ENCODE data around the gene ROBO2.

The ROBO2 gene, protein sequence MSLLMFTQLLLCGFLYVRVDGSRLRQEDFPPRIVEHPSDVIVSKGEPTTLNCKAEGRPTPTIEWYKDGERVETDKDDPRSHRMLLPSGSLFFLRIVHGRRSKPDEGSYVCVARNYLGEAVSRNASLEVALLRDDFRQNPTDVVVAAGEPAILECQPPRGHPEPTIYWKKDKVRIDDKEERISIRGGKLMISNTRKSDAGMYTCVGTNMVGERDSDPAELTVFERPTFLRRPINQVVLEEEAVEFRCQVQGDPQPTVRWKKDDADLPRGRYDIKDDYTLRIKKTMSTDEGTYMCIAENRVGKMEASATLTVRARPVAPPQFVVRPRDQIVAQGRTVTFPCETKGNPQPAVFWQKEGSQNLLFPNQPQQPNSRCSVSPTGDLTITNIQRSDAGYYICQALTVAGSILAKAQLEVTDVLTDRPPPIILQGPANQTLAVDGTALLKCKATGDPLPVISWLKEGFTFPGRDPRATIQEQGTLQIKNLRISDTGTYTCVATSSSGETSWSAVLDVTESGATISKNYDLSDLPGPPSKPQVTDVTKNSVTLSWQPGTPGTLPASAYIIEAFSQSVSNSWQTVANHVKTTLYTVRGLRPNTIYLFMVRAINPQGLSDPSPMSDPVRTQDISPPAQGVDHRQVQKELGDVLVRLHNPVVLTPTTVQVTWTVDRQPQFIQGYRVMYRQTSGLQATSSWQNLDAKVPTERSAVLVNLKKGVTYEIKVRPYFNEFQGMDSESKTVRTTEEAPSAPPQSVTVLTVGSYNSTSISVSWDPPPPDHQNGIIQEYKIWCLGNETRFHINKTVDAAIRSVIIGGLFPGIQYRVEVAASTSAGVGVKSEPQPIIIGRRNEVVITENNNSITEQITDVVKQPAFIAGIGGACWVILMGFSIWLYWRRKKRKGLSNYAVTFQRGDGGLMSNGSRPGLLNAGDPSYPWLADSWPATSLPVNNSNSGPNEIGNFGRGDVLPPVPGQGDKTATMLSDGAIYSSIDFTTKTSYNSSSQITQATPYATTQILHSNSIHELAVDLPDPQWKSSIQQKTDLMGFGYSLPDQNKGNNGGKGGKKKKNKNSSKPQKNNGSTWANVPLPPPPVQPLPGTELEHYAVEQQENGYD (N-terminal part only)

DNA sequence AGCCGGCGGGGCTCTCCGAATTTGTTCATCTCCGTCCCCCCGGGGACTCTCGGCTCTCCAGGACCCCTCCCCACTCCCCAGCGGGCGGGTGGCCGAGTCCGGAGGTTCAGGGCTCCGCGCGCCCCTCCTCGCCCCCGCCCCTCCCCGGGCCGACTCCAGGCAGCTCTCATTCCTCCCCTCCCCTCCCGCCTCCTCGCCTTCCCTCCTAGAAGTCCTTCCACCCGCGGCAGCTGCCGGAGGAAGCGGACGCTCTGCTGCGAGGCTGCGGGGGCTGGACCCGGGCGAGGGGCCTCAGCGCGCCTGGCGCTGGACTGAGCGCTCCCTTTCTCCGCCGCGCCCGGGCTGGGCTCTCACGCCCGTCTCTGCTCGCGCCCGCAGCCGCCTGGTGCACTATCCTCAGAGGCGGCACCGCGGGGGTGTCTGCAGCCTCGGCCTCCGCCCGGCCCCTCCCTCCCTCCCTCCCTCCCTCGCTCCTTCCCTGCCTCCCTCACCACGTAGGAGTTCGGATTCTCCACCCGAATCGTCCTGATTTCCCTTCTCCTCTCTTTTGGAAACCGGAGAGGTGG lies at the start of gene ROBO2:
ROBO2 (plus strand) TSS at position 494 of the 566 bp plus-strand sequence. CDS start 687 bp downstream, outside the sequence.
- peak; percentile 74 for DNase-seq

DNA sequence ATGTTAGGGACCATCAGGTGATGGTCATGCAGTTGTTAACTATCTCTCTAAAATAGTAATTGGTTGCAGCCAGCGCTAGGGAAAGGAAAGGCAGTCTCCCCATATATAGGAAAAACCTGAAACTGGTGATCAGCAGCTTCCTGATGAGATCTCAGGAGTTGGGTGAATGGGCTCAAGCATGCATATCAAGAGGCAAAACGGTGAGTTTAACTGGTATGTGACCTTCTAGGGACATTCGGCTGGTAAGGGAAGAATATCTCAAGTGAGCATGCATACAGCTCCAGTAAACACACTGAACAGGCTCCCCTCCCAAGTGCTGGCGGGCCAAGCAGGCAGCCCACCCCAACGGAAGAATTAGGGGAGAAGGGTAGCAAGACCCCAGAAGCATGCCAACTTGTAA lies 49.3 kb upstream of the ROBO2 start:
- DNase-seq, result no peak

DNA sequence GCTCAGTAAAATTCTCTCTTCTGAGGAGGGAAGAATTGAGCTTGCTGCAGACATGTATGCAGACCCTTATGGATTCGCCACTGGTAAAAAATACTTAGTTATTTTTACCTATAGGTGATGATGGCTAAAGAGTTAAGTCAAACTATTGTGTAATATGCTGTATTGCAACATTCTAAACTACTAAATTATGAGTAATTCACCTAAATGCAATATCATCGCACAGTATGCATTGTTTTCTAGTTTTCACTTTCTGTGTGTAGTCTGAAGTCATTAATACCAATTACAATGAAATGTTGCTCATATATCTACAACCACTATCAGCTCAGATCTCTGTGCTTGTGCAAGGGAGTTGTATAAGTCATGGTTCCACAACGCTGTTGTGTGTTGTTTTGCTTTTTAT lies 48.7 kb upstream of the ROBO2 start:
- DNase-seq, result no peak

DNA sequence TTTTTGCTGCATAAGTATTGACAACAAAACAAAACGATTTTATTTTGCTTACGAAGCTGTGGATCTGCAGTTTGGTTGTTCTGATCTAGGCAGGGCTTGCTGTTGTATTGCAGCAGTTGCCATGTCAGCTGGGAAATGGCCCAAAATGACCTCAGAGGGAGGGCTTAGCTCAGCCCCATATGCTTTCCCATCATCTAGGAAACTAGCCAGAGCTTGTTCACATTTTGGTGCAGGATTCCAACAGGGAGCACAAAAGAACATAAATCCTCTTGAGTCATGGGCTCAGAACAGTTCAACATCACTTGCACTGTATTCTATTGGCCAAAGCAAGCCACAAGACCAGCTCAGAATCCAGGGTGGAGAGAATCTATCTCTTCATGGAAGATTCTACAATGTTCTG lies 42.2 kb upstream of the ROBO2 start:
- no peak for DNase-seq

DNA sequence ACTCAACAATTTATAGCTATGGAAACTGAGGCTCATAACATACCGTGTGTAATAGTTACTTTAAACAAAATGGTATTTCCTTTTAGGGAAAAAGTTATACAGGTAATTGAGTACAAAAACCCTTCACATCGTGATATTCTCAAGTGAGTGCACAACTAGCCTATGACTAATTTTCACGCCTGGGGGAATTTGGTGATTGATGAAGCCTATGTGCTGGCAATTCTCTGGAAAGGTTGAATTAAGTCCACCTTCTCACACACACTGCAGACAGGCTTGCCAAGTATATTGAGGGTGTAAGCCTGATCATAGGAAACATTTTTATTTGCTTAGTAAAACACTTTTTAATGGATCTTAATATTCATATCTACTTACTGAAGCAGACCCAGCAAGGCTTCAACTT lies 41.3 kb upstream of the ROBO2 start:
- DNase-seq, result no peak

DNA sequence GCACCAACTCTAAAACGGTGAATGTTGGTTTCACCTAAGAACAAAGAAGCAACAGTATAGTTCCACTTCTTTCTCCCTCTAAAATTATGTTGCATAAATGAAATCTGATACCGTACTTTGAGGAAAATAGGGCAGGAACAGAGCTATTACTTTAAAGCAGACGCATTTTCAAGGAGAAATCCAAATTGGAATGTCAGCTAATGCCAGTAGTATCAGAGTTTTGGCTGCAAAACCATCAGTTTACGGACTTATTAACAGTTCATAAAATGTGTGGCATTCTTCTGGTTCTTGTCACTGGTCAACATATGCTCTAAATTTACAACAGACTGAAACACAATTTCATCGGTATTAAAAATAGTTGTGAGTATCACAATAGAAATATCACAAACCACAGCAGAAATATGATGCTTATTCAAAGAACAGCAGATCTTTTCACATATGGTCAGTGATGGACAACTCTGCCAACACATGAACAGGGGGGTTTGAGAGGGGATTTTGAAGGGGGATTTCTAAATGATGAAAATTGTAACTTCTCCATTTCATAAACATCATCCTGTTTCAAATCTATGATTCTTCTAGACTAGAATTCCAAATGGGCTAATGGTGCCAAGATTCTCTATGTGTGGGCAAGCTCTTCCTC lies 38.7 kb upstream of the ROBO2 start:
- DNase-seq, result no peak

DNA sequence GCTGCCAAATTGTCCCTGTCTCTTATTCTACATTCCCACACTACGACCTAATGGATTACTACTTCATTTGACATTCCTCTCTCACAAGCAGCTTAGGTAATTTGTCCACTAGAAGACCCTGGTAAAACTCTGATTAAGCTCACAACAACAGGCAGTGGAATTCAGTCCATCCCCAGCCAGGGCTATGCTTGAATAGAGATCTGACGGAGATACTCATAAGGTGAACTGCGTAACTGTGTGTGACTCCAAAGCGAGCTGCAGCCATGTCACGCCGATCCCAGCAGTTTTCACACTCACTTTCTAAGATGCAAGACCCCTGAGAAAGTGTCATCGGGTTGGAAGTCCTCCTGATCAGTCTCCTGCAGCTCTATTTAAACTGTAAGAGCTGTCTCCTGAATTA lies 25.7 kb upstream of the ROBO2 start:
- DNase-seq, result no peak

DNA sequence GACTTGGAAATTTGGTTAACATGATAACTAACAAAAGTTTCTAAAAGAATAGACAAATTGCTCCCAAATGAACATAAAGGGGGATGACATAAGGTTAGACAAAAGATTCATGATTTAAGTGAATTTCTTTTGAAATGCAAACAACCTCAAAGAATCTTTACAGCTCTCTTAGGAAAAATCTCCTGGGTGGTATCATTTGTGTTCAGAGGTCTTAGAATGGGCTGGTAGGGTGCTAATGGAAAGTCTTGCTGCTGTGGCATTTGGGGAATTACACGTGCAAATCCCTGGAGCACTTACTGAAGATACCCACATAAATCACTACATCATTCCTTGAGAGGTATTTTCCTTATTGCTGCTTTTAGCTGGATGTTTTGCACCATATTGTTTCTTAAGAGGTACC lies 14.4 kb upstream of the ROBO2 start:
- no peak for DNase-seq

DNA sequence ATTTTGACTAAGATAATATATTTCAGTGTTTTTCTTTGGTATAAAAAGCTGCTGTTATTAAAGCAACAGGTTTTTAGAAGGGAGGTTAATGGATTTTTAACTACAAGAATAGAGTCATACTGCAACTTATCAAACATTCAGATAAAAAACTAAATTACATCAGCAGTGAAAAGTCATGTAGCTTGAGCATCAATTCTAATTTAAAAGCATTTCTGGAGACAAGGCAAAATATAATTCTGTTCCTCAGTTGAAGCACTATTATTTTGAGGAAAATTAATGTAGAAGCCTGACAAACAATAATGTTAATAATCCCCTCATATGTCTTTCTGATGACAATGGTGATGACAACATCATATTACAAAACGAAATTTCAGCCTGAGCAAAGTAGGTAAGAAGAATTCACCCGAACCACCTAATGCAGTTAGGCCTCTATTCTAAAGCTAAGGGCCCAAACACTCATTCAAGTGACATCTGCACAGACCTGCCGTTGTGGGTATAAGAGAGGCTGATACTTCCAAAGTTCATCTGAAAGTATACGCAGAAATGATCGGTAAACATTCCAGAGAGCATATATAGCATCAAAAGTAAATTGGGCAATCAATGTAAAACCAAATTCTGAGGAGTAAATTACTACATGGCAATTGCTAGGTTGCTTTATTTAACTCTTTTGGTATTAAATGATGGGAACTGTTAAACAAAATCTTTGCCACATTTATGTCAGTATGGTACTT lies 12.8 kb upstream of the ROBO2 start:
- DNase-seq, result no peak

DNA sequence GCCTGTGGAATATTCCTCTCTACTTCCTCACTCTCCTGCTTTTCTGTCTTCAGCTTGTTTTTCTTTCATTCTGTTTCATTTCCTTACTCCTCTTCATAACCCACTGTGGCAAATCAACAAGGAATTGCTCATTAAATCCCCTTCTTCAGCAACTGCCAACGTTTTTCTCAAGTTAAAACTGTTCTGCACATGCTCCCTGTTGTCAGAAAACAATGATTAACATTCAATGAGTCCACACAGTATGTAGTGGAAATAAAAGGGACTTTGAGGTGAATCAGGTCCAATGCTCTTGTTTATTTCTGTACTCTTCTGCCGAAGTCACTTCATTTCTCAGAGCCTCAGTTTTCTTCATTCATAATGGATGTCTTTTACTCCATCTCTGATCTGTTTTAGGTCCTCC lies 11.9 kb upstream of the ROBO2 start:
- DNase-seq, result no peak

DNA sequence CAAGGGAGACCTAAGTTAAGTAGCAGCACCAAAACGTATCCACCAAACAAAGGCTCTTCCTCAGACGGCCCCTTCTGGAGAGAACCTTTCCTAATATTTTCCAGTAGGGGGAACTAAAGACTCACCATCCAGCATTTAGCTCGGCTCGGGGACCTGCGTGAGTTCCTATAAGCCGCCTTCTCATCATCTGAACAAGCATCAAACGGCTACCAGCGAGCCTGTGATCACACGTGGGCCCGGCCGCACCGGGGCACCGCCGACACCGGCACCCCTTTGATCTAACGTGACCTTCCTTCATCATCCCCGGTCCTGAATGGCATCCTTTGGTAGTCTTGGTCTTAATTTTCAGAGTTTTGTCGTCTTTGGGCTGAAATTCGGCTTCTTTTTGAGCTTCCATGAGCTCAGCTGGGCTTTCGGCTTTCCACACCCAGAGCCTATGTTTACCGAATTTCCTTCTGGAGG lies 1.4 kb upstream of the ROBO2 start:
- DNase-seq, result peak; percentile 85

DNA sequence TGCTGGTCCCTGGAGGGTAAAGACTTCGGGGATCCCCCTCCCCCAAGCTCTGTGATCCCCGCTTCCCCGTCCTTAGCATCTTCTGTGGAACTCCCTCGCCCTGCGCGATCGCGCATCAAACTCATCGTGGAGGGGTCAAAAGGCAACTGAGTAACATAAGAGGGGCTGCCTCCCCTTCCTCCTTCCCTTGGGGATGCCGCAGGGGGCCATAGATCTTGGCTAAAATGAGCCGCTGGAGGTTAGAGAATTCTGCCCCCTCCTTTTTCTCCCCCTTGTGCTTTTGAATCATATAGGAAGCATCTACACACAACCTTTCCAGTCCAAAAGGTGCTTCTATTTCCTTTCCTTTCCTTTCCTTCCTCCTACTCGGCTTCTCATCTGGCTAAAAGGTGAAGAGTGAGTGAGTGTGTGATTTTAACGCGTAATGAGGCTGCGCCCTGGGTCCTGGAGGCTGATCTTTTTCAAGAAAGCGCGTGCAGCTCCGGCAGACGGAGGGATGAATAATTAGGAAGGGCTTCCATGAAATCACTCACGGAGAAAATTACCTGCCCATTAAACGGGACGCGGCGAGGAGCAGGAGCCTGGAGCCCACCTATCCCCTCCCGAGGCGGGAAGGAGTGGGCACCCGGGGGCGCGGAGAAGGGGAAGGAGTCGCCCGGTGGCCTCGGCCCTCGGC lies 831 bp upstream of the ROBO2 start:
- peak; percentile 50 for DNase-seq

DNA sequence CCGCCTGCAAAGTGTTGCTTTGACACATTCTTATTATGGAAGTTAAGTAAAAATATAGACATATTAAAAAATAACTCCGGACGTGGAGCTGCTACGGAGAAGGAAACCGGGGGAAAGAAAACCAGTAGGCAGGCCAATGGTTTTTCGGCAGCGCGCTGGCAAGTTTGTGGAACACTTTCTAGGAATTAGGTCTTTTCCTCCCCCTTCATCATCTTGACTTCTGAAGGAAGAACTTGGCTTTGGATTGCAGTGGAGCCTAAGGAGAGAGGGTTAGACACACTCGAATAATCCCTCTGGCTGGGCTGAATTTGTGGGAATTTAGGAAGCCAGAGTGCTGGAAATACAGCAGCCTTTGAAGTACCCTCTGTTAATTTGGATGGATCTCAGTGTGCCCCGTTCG lies 317 bp downstream of the ROBO2 start:
- no peak for DNase-seq

DNA sequence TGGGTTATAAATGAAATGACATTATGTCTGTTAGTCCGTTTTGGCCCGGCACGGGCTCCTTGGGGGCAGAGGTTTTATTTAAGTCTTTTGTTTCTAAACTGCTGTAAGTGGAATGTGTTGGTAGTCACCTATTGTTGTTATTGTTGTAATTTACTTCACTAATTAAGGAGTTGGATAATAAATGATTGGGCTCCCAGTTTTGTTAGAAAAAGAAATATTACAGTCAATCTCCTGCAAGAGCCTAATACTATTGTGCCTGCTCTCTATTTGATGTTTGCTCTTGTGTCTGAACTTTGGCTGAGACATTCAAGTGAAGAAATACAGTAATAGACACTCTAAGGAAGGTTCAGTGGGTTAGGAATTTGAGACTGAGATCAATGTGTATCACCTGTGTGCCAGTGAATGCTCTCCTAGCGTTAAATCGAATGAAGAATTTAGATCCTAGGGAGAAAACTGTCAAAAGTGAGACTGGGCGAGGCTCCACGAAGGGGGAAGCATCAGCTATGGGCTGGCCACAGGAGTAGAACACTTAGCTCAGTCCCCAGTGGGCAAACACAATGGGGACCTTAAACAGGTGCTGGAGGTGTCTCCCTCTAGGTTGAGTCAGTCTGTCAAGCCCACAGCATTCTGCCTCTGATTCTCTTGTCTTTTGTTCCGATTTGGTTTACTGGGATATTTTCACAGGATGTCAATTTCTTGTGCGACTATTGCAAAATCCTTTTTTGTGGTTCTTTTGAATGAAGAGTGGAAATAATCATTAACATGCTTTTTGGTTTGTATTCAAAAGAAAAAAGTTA lies 1.2 kb downstream of the ROBO2 start:
- DNase-seq, result peak; percentile 24

DNA sequence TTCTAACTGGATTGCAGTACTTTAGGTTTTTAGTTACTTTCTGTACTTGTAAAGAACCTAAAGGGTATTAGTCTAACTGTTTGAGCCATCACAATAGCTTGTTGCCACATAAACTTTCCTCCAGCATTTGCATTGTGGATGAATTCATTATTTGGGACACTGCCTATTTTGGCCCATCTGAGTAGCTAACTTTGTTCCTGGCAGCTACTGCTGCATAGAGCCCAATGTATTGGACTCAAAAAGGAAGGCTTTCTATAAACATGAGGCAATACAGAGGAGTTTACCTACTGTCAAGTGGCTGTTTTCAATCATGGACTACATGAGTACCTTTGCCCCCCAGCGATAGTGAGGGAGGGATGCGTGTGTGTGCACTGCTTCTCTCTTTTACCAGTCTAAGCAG lies 1.9 kb downstream of the ROBO2 start:
- peak; percentile 54 for DNase-seq

DNA sequence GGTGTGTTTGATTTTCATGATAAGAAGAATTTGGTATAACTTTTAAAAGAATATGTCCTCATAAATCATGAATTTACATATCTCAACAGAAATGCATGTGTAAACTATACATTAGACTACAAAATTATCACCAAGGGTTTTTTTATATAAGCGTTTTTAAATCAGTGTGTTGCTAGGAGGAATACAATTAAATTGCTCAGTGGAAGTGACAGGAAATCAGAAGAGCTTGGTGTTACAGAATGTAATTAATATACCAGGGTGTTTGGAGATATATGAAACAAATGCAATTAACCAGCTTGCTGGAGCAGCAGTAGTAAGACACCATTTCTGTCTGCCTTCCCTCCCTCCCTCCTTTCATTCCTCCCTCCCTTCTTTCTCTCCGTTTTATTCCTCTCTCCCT lies 2.4 kb downstream of the ROBO2 start:
- no peak for DNase-seq

DNA sequence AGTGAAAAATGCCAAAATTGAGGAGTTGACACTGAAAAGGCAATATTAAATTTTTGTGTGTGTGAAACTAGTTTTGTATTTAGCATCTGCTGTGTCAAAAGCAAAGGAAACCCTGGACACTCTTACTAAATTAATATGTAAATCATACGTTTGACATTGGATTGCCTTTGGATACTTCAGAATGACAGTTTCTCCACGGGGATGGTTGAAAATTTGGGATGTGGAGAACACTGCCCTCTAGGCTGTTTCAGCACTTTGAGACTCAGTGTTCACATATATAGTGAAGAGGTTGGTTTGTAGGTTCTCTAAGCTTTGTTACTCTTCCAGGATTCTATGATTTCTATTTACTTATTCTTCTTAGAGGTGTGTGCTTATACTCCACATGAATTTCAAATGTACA lies 3.0 kb downstream of the ROBO2 start:
- DNase-seq, result peak; percentile 23

DNA sequence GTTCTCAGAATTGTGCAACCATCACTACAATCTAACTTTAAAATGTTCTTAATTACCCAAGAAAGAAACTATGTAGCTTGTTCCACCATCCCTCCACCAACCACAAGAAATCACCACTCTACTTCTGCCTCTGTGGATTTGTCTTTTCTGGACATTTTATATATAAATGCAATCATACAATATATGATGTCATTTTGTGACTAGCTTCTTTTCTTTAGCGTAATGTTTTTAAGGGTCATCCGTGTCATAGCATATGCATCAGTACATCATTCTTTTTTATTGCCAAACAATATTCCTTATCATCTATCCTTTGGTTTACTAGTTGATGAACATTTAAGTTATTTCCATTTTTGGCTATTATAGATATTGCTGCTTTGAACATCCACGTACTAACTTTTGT lies 5.8 kb downstream of the ROBO2 start:
- no peak for DNase-seq

DNA sequence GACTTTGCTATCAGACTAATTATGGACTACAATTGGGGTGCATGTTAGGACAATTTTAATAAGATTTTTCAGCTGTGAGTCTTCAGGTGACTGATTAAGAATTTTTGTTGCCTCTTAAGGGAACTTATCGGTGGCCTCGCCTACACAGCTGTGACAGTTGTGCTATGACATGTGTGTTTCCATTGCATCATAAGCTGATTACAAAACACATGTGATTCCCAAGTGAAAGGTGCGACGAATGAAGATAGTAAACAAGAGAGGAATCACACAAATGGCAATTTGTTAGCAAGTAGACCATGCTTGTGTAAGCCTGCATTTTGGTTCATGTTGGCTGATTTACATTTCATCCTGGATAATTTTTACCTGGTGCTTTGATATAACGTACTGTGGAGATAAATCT lies 8.3 kb downstream of the ROBO2 start:
- DNase-seq, result no peak

DNA sequence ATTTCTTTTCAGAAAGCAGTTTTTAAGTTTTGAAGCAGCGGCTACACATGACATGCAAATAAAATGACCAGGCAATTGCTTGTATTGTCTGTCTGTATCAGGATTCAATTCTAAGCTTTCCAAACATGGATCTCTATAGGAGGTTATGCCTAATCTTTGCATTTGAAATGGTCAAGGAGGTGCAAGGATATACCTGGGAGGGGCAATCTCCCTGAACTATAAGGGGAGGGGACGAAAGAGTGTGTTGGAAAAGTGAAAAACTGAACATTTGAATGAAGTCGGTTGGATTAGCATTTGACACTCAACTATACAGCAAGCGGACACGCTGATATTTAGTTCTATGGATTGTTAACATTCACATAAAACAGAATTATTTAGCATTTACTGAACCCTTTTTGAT lies 11.7 kb downstream of the ROBO2 start:
- DNase-seq, result no peak
